ENCODE measurements around the gene ZNF639.

ZNF639 gene

GRCh38 chr3:179323197-179324110, 623 bp downstream of the ZNF639 start (continued):
- TF ChIP-seq ZBTB11 (tag by site-specific recombination; conservative IDR thresholded peaks at IDR 0.05; ENCODE audit: low read depth) (peak; percentile 25), ZNF211 (tag by site-specific recombination; IDR thresholded peaks at IDR 0.05; ENCODE audit: low read depth) (no peak), ZNF510 (tag by site-specific recombination; IDR thresholded peaks at IDR 0.05; ENCODE audit: insufficient replicate concordance) (no peak), KLF17 (tag by site-specific recombination; IDR thresholded peaks at IDR 0.05) (peak; percentile 58), AEBP2 (tag by site-specific recombination; IDR thresholded peaks at IDR 0.05; ENCODE audit: borderline replicate concordance) (no peak), SCRT2 (tag by site-specific recombination; IDR thresholded peaks at IDR 0.05) (no peak), ZSCAN4 (tag by site-specific recombination; IDR thresholded peaks at IDR 0.05) (no peak), ZNF664 (tag by site-specific recombination; IDR thresholded peaks at IDR 0.05) (no peak), ZNF701 (tag by site-specific recombination; IDR thresholded peaks at IDR 0.05) (no peak), PATZ1 (tag by site-specific recombination; IDR thresholded peaks at IDR 0.05) (peak; percentile 46; the same call in 1 of the 2 replicates), ZFP37 (tag by site-specific recombination; IDR thresholded peaks at IDR 0.05) (peak; percentile 98; the same call in 1 of the 2 replicates), ZNF692 (tag by site-specific recombination; IDR thresholded peaks at IDR 0.05) (peak; percentile 42; the same call in 1 of the 2 replicates), ZBTB26 (tag by site-specific recombination; optimal IDR thresholded peaks at IDR 0.05) (peak; percentile 74), ZSCAN23 (tag by site-specific recombination; IDR thresholded peaks at IDR 0.05) (no peak), ZNF157 (tag by site-specific recombination; IDR thresholded peaks at IDR 0.05) (no peak), YY2 (tag by site-specific recombination; IDR thresholded peaks at IDR 0.05) (no peak), ZNF174 (tag by site-specific recombination; IDR thresholded peaks at IDR 0.05) (no peak), ZNF830 (tag by site-specific recombination; IDR thresholded peaks at IDR 0.05; ENCODE audit: low read depth) (no peak), ZEB2 (tag by site-specific recombination; IDR thresholded peaks at IDR 0.05) (peak; percentile 50), ZNF501 (tag by site-specific recombination; IDR thresholded peaks at IDR 0.05) (0 out of 2 replicates have a peak, but pooled peaks have one; percentile 41), TSHZ1 (tag by site-specific recombination; IDR thresholded peaks at IDR 0.05; ENCODE audit: borderline replicate concordance) (no peak), ZNF184 (tag by site-specific recombination; IDR thresholded peaks at IDR 0.05) (no peak)

Data from HEK293 (cell line).